GM18505 (cell line): ENCODE results near the gene NPW.

ENCODE experiments used
- ATAC-seq: cut with Tn5 transposase; IDR thresholded peaks from one replicate; pipeline ENCODE4 v1.9.1; 2021; ENCODE audit not compliant: unreplicated experiment
- POLR2A ChIP-seq: IDR thresholded peaks from 4 replicates; pipeline ENCODE4 v1.6.1; 2011; ENCODE audit warnings: borderline replicate concordance; ENCODE audit not compliant: insufficient read depth, insufficient read length; ENCODE audit errors: extremely low read depth

The NPW gene

DNA sequence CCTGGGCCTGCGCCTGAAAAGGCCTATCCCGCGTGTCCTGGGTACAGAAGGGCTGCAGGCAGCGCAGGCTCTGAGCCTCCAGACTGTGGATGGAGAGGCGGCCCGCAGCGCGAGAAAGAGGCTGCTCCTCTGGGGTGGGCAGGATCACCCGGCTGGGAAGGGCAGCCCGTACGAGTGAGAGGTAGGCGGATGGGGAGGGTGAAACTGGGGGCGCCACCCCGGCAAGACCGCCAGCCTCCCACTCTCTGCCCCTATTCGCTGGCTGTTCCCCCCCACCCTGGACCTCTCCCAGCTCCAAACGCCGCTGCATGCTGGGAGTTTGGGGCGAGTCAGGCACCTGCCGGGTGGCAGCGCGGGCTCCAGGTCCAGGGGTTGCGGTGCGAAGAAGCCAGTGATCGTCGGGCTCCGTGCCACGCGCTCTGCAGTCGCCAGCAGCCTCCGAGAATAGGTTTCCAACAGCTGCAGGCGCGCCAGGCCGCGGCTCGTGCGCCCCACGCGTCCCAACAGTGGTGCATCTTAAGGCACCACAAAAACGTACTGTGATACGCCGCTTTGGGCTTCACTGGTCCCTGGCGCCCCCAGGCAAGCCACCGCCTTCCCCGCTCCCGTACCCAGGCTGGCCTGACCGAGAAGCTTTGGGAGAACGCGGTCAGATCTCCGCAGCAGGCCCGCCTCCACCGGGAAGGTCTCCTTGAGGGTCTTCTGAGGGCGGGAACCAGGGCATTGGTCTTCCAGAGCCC is 39.4 kb upstream of the NPW start:
- no peak for ATAC-seq
- TF ChIP-seq POLR2A = no peak

DNA sequence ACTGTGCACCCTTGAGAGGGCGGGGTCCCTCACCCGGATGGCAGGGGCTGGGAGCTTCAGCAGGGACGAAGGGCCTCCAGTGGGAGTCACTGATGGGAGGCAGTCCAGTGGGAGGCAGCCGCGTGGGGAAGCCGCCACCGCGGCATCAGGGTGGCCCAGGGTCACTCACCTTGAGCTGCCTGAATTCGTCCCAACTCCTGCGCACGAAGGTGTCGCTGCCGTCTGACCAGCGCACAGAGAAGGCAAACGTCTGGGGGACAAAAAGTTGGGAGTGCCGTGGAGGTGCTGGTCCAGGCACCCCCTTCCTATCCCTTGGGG is 38.9 kb upstream of the NPW start:
- no peak for TF ChIP-seq POLR2A
- ATAC-seq = no peak

DNA sequence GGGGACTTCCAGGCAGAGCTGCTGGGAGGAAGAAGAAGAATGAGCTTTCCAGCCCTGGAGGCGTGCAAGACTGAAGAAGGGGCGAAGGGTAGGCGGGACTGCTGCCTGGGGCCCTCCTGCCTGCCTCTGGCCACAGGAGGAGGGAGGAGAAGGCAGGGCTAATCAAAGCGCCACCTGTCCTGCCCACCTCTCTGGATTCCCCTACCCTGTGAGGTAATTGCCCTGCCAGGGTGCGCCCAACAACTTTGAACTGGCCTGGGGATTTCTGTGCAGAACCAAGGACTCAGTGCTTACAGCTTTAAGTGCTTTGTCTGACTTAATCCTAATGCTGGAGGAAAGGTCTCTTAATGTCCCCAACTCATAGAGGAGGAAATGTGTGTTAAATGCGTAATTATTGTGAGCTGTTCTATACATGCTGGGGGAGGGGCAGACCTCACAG is 38.2 kb upstream of the NPW start, which contains the start of gene NOXO1:
NOXO1 (minus strand) TSS at position 72 of the 439 bp plus-strand sequence. CDS start 290 bp downstream, outside the sequence.
- no peak for ATAC-seq
- no peak for TF ChIP-seq POLR2A

DNA sequence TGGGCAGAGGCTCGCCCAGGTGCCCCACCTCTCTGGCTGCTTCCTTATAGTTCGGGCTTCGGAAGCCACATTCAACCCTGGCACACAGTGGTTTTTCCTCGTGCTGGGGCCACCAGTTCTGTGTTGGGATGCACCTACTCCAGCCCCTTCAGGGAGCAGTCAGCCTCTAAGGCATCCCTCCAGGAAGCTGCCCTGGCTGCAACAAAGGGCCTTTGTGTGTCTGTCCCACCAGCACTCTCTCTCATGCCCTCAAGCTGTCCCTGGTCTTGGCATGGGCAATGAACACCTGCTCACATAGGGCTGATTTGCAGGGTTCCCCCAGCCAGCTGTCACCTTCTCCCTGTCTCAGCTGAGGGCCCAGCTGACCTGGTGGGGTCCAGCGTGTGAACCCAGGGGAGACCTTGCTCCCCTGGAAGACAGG is 37.6 kb upstream of the NPW start:
- no peak for TF ChIP-seq POLR2A
- ATAC-seq = no peak

DNA sequence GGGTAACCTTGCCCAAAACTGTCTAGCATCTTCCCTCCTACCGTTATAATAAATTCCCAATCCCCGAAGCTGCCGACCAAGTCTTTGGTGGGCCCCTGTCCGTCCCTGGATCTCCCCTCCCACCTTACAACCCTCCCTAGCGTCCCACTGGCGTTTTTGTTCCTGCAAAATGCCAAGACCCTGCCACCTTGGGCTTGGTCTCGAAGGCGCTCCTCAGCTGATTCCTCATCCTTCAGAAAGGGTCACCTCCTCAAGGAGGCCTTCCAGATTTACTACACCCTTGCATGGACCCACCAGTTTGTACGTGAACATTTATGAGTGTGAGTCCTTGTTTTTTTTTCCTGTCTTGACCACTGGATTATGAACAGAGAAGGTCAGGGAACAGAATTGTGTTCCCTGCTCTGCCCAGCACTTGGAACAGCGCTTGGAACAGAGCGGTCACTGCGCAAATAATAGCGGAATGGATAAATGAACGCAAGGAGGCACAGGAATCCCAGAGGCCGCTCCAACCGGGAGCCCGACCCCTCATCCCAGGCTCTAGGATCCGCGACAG is 36.5 kb upstream of the NPW start:
- no peak for ATAC-seq
- TF ChIP-seq POLR2A = no peak

DNA sequence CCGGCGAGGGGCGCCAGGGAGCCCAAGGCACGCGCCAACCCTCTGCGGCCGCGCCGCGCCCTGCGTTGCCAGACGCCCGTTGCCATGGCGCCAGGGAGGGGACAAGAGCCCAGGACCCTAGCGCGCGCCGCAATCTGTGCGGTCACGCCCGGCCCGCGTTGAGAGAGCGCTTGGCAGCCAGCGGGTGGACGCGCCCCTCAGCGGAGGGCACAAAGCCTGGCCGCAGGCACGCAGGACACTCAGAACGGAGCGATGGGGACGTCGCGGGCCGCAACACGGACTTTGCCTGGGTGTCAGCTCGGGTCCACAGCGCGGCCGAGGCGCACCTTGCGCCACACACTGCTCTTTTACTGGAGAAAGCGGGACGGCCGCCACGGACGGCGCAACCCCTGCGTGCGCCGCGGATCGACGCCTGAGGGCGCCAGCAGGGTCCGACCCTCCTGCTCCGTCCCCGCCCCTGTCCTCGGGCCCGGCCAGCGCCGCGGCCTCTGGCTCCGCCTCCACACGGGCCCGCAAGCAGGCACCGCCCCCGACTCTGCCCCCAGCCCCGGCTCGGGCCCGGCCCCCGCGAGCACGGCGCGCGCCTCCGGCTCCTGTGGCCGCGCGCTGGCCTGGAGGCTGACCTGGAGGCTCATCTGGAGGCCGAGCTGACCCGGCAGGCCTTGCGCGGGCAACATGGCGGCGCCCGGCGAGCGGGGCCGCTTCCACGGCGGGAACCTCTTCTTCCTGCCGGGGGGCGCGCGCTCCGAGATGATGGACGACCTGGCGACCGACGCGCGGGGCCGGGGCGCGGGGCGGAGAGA is 35.8 kb upstream of the NPW start, which contains the start of gene GFER:
GFER (plus strand) TSS at position 650 of the 803 bp plus-strand sequence; CDS start at position 676, 26 bp downstream.
- ATAC-seq = peak; percentile 68
- peak; percentile 92 for TF ChIP-seq POLR2A

DNA sequence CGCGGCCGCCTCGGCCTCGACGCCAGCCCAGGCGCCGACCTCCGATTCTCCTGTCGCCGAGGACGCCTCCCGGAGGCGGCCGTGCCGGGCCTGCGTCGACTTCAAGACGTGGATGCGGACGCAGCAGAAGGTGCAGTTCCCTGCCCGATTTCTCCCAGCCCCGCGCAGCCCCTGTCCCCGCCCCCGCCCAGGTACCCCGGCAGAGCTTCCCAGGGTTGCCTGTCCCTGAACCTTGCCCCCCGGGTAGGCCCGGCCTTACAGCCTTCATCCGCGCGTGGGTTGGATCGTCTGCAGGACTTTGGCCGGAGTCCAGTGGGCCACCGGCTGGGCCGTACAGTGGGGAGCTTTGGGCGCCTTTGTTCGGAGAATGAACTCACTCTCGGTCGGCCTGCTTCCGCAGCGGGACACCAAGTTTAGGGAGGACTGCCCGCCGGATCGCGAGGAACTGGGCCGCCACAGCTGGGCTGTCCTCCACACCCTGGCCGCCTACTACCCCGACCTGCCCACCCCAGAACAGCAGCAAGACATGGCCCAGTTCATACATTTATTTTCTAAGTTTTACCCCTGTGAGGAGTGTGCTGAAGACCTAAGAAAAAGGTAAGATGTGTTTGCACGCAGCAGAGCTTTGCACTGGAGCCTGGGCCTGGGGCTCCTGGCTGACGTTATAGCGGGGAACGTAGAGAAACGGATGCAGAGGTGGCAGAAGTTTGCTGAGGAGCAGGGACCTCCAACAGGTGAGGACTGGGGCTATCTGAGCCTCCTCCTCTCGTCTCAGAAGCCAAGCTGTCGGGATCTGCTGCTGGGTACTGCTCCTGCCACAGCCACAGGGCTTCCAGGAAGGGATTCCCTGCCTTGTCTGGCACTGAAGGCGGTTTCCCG is 35.0 kb upstream of the NPW start:
- ATAC-seq = peak; percentile 7
- no peak for TF ChIP-seq POLR2A

DNA sequence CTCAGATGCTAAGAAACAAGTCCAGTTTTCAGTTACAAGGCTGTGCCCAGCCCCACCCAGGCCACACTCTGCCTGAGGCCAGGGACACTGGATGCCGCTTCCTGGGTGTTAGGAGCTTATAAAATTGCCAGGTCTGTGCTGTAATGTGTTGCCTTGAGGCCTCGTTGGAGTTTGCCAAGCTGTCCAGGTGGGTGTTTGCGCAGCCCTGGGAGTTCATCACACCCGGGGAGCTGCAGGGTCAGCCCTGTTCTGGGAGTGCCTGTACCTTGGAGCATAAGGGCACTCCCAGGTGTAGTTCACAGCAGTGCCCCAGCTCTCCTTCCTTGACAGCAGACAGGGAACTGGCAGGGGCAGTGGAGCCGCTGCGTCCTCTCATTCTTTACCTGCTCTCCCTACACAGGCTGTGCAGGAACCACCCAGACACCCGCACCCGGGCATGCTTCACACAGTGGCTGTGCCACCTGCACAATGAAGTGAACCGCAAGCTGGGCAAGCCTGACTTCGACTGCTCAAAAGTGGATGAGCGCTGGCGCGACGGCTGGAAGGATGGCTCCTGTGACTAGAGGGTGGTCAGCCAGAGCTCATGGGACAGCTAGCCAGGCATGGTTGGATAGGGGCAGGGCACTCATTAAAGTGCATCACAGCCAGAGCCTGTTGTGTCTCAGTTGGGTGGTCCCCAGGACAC is 34.0 kb upstream of the NPW start:
- no peak for TF ChIP-seq POLR2A
- ATAC-seq = no peak

DNA sequence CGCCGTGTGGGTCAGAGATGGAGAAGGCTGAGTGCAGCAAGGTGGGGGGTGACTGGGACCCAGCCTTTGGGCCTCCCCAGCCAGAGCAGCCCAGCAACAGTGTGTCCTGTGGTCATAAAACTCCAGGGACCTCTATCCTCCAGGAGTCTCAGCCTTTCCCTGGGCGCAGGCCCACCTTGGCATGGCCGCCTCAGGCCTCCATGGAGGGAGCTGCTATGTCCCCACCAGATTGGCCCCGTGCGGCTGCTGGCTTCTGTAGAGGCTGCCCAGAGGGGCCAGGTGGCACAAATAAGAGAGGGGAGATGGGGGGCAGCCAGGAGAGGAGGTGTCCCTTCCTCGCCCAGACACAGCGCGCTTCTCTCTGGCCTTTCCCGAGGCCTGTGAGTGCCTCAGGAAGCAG is 32.4 kb upstream of the NPW start:
- ATAC-seq = no peak
- no peak for TF ChIP-seq POLR2A

DNA sequence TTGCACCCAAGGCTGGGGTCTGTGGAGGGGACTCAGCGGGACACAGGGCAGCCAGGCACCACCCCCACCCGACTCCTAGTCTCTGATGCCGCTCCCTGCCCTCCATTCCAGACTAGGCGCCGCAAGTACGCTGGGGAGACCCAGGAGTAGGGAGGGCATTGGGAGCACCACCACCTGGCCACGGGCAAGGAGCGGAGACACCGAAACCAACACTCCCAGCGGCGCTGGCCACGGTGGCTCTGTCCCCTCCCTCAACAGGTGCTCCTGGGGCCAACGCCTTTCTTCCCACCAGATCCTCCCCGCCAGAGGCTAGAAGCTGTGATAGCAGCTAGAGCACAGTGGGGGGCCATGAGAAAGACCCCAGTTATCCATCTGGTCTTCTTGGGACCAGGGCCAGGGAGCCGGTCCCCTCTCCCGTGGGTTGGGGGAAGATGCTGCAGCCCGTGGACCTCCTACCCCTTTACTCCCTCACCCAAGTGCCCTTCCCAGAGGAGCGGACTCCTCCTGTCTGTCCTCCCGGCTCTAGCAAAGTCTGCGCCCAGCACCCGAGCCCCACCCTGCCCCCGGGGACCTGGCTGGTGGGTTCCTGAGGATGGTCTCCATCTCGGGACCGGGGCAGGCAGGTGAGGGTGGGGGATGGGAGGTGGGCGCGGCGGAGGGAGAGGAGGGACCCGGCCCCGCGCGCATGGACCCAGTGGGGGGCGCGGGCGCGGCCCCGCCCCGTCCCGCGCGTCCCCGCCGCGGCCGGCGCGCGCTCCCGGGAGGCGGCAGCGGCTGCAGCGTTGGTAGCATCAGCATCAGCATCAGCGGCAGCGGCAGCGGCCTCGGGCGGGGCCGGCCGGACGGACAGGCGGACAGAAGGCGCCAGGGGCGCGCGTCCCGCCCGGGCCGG is 30.1 kb upstream of the NPW start, which contains the start of gene SYNGR3:
SYNGR3 (plus strand) TSS at position 762 of the 892 bp plus-strand sequence. CDS start 133 bp downstream, outside the sequence.
- no peak for ATAC-seq
- TF ChIP-seq POLR2A = no peak

DNA sequence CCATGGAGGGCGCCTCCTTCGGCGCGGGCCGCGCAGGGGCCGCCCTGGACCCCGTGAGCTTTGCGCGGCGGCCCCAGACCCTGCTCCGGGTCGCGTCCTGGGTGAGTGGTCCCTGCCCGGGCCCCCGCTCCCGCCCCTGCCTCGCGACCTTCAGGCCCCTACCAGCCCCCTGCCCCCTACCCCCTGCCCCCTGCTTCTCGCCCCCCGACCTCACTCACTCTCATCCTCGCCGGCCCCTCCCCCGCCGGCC is 29.6 kb upstream of the NPW start:
- no peak for TF ChIP-seq POLR2A
- no peak for ATAC-seq
